Common myeloid progenitor, CD34-positive (primary cell): ENCODE results near the gene ARHGAP15.

Source experiments
- CTCF ChIA-PET: fragments of 350-600 bp; sonication (Branson Sonifier 250); formaldehyde crosslinking; loops from one replicate; lab custom pipeline; 2021; ENCODE audit warnings: antibody characterized with exemption; lab: Charles Lee
- POLR2A ChIA-PET: fragments of 350-600 bp; sonication (Branson Sonifier 250); formaldehyde crosslinking; loops from one replicate; lab custom pipeline; 2021; ENCODE audit warnings: antibody characterized with exemption; lab: Charles Lee
- DNase-seq, 3 donors: peaks; one replicate each; pipeline versions ENCODE4 v3.0.0 to v3.0.0-alpha.2; 2013
- H3K27ac ChIP-seq, 2 experiments: 1 replicate in 1 of 2; 2 replicates in 1 of 2; pipeline ENCODE4 v1.7.0; 2013; ENCODE audit warnings: inconsistent platforms in 2 of 2, low read length in 2 of 2, mild to moderate bottlenecking in 2 of 2, low read depth in 1 of 2, moderate library complexity in 1 of 2; ENCODE audit not compliant: severe bottlenecking in 2 of 2, insufficient read depth in 1 of 2, poor library complexity in 1 of 2
- H3K27me3 ChIP-seq, 5 experiments: replicated peaks in 2 of 5; 1 replicate in 3 of 5; 2 replicates in 2 of 5; pipeline versions ENCODE4 v1.6.1 to v1.7.0; 2013; ENCODE audit warnings: low read length in 4 of 5, mild to moderate bottlenecking in 2 of 5, moderate library complexity in 2 of 5, inconsistent platforms in 1 of 5; ENCODE audit not compliant: insufficient read depth in 5 of 5, control insufficient read depth in 4 of 5
- H3K36me3 ChIP-seq, 4 experiments: 1 replicate in 2 of 4; 2 replicates in 2 of 4; pipeline versions ENCODE4 v1.6.1 to v1.7.0; 2013; ENCODE audit warnings: low read length in 3 of 4, control low read depth in 1 of 4, mild to moderate bottlenecking in 1 of 4; ENCODE audit not compliant: control insufficient read depth in 4 of 4, insufficient read depth in 4 of 4
- H3K4me1 ChIP-seq, 4 experiments: 1 replicate in 3 of 4; 2 replicates in 1 of 4; pipeline versions ENCODE4 v1.6.1 to v1.7.1; 2013; ENCODE audit warnings: low read length in 3 of 4, mild to moderate bottlenecking in 3 of 4, control low read depth in 1 of 4, inconsistent platforms in 1 of 4, moderate library complexity in 1 of 4; ENCODE audit not compliant: control insufficient read depth in 4 of 4, insufficient read depth in 4 of 4; ENCODE audit errors: control extremely low read depth in 1 of 4
- H3K4me3 ChIP-seq, 7 experiments: 1 replicate in 4 of 7; 2 replicates in 3 of 7; pipeline versions ENCODE4 v1.5.1 to v1.7.0; 2013; ENCODE audit warnings: mild to moderate bottlenecking in 7 of 7, low read length in 6 of 7, moderate library complexity in 6 of 7, inconsistent platforms in 2 of 7, low read depth in 2 of 7, control low read depth in 1 of 7; ENCODE audit not compliant: insufficient read depth in 4 of 7, control insufficient read depth in 1 of 7; ENCODE audit errors: extremely low read depth in 1 of 7
- H3K9me3 ChIP-seq, 5 experiments: 1 replicate in 4 of 5; 2 replicates in 1 of 5; pipeline versions ENCODE4 v1.6.1 to v1.7.1; 2013; ENCODE audit warnings: low read length in 4 of 5, mild to moderate bottlenecking in 2 of 5, inconsistent platforms in 1 of 5, low read depth in 1 of 5, moderate library complexity in 1 of 5; ENCODE audit not compliant: control insufficient read depth in 4 of 5, insufficient read depth in 2 of 5; ENCODE audit errors: control extremely low read depth in 1 of 5
- WGBS: methylation state at CpG from one replicate; pipeline ENCODE4 v1.1.5; 2013; ENCODE audit not compliant: insufficient coverage; 5-methylcytosine and 5-hydroxymethylcytosine counted together

The ARHGAP15 gene

GRCh38 chr2:143635936-143636335 lies 506.7 kb downstream of the ARHGAP15 start:
- Histone ChIP-seq H3K4me1 (no peaks in the 10 kb centered on the region), H3K27ac (no peak overlapping the region), H3K9me3 (peaks cover 2 to 19% (median 5%) of the 10 kb centered on the region in 5 experiments), H3K27me3 (no peaks in the 10 kb centered on the region), H3K36me3 (peaks cover 6 to 41% (median 17%) of the 10 kb centered on the region in 4 experiments), H3K4me3 (no peak overlapping the region)
- 100% methylated on average over 2 of the region's 2 CpGs for WGBS
- DNase-seq: no peak
- ChIA-PET POLR2A (no interaction called here), CTCF (no interaction called here)

- H3K27ac ChIP-seq: no peak overlapping the region
- H3K36me3 ChIP-seq: peaks cover 5 to 32% (median 19%) of the 10 kb centered on the region in 4 experiments
- ChIA-PET POLR2A (no interaction called here), CTCF (interaction anchor here (0.8 to 1.5 kb wide), 2 partner anchors 18 to 27 kb away, joined by 3 read pairs; no protein-coding TSS in a partner anchor)
- DNase-seq: no peak
- no peaks in the 10 kb centered on the region for H3K27me3 ChIP-seq
- peaks cover 2 to 15% (median 3%) of the 10 kb centered on the region in 5 experiments for H3K9me3 ChIP-seq
- no peaks in the 10 kb centered on the region for H3K4me1 ChIP-seq
- WGBS: 100% methylated on average over 3 of the region's 5 CpGs
- H3K4me3 ChIP-seq: no peak overlapping the region
Observed at GRCh38 chr2:143640826-143641225, 511.6 kb downstream of the ARHGAP15 start.

GRCh38 chr2:143645921-143646645 lies 516.9 kb downstream of the ARHGAP15 start:
- 95% methylated on average over 4 of the region's 5 CpGs for WGBS
- CTCF ChIA-PET: no interaction called here
- H3K9me3 ChIP-seq: peaks cover 0 to 6% (median 1%) of the 10 kb centered on the region in 5 experiments
- no peaks in the 10 kb centered on the region for H3K27me3 ChIP-seq
- H3K27ac ChIP-seq: no peak overlapping the region
- DNase-seq: no peak
- peaks cover 3 to 30% (median 20%) of the 10 kb centered on the region in 4 experiments for H3K36me3 ChIP-seq
- no peak overlapping the region for H3K4me3 ChIP-seq
- POLR2A ChIA-PET: no interaction called here
- no peaks in the 10 kb centered on the region for H3K4me1 ChIP-seq

GRCh38 chr2:143649226-143649740 lies 520.1 kb downstream of the ARHGAP15 start:
- H3K4me3 ChIP-seq: no peak overlapping the region
- ChIA-PET POLR2A (no interaction called here), CTCF (interaction anchor here (1.3 kb wide), 1 partner anchor 19 kb away, joined by 3 read pairs; no protein-coding TSS in a partner anchor)
- 100% methylated on average over 1 of the region's 4 CpGs for WGBS
- no peak overlapping the region for H3K27ac ChIP-seq
- DNase-seq: no peak
- peaks cover 0 to 23% (median 2%) of the 10 kb centered on the region in 5 experiments for H3K9me3 ChIP-seq
- no peaks in the 10 kb centered on the region for H3K4me1 ChIP-seq
- H3K27me3 ChIP-seq: no peaks in the 10 kb centered on the region
- H3K36me3 ChIP-seq: peaks cover 8 to 42% (median 15%) of the 10 kb centered on the region in 4 experiments

- H3K27ac ChIP-seq: no peak overlapping the region
- H3K27me3 ChIP-seq: no peaks in the 10 kb centered on the region
- H3K9me3 ChIP-seq: peaks cover 0 to 23% (median 2%) of the 10 kb centered on the region in 5 experiments
- H3K4me3 ChIP-seq: no peak overlapping the region
- no peak for DNase-seq
- ChIA-PET CTCF (no interaction called here), POLR2A (no interaction called here)
- H3K36me3 ChIP-seq: peaks cover 6 to 50% (median 17%) of the 10 kb centered on the region in 4 experiments
- no peaks in the 10 kb centered on the region for H3K4me1 ChIP-seq
Observed at GRCh38 chr2:143652692-143653091, 523.5 kb downstream of the ARHGAP15 start.

GRCh38 chr2:143668234-143668633 lies 539.0 kb downstream of the ARHGAP15 start:
- 100% methylated on average over 1 of the region's 2 CpGs for WGBS
- ChIA-PET CTCF (interaction anchor here (0.6 to 1.2 kb wide), 3 partner anchors 11 to 59 kb away, joined by 3 read pairs; no protein-coding TSS in a partner anchor), POLR2A (no interaction called here)
- Histone ChIP-seq H3K4me3 (no peak overlapping the region), H3K4me1 (no peaks in the 10 kb centered on the region), H3K36me3 (peaks cover 0 to 15% (median 6%) of the 10 kb centered on the region in 4 experiments), H3K27ac (no peak overlapping the region), H3K9me3 (no peaks in the 10 kb centered on the region), H3K27me3 (no peaks in the 10 kb centered on the region)
- no peak for DNase-seq

GRCh38 chr2:143674051-143674450 lies 544.8 kb downstream of the ARHGAP15 start:
- Histone ChIP-seq H3K9me3 (no peaks in the 10 kb centered on the region), H3K4me3 (no peak overlapping the region), H3K36me3 (peaks cover 8 to 29% (median 10%) of the 10 kb centered on the region in 4 experiments), H3K4me1 (no peaks in the 10 kb centered on the region), H3K27me3 (no peaks in the 10 kb centered on the region), H3K27ac (no peak overlapping the region)
- ChIA-PET POLR2A (no interaction called here), CTCF (no interaction called here)
- DNase-seq: peak in 2 of 3 donors; percentile 20 to 33
- no CpG with 5 or more reads among the region's 2 CpGs for WGBS
